ENCODE results near the gene TOP1.

Gene TOP1

DNA sequence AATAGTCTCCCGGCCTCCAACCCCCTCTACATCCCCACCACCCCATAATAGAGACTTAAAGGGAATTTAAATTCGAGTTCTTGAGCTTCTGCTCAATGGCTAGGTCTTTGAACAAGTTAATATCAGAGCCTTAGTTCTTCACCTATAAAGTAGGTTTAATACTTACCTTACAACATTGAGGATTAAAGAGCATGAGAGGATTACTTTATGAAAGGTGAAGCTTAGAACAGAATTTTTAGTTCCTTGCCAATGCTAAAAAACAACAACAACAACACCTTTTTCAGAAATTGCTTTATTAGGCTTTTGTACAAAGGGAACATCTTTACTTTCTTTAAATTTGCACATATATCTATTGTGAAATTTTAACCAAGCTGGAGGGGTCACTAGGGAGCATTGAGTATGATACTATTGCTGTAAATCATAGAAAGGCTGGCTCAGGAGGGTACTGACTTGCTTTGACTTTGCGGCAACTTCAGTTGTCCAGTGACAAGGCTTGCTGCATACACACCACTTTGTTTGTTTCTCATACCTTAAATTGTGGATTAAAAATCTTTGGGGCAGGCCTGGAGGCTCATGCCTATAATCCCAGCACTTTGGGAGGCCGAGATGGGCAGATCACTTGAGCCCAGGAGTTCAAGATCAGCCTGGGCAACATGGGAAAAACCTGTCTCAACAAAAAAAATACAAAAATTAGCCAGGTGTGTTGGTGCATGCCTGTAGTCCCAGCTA lies 9.7 kb downstream of the TOP1 start:
- DNase-seq: no peak

DNA sequence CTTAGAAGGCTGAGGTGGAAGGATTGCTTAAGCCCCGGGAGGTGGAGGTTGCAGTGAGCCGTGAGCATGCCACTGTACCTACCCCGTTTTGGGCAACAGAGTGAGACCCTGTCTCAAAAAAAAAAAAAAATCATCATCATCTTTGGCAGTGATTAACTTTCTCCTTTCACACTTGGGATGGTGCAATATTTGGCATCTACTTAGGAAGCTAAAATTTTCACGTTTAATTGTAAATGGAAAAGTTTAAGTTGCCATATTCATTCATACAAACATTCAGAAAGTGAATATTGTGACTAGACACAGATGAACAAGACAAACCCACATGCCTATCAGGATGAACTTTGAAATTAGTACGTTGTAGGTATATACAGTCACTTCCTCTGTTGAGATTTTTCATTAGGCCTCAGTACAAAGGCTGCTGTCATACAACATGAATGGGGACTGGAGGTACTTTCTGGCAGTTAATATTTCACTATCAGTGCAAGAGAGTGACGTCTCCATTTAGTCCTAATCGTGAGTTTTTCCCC lies 10.3 kb downstream of the TOP1 start:
- no peak for DNase-seq

DNA sequence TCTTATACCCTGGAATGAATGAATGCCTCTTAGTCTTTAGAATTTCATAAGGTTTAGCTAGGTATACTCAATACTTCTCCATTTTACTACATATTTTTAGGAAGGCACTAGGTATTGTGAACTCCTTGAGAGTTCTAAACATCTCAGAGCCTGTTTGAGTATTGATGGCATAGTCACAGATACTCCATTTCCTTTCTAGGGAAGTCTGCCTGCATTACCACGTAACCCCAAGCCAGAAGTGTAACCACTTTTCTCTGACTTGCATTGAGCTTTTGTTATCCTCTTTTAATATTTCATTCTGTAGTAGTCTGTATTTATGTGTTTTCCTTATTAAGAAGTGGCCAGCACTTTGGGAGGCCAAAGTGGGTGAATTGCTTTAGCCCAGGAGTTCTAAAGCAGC lies 12.2 kb downstream of the TOP1 start:
- DNase-seq: no peak

DNA sequence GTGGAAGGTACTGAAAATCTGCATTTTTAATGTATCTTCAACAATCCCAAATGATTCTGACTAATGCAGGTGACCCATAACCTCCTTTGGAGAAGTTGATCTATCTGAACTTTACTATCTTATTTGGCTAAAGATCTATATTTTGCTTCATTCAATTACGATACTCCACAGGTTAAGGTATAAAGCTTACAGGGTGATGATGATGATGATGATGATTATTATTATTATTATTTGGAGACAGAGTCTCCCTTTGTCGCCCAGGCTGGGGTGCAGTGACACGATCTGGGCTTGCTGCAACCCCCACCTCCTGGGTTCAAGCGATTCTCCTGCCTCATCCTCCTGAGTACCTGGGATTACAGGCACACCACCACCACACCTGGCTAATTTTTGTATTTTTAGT lies 13.1 kb downstream of the TOP1 start:
- DNase-seq: no peak

DNA sequence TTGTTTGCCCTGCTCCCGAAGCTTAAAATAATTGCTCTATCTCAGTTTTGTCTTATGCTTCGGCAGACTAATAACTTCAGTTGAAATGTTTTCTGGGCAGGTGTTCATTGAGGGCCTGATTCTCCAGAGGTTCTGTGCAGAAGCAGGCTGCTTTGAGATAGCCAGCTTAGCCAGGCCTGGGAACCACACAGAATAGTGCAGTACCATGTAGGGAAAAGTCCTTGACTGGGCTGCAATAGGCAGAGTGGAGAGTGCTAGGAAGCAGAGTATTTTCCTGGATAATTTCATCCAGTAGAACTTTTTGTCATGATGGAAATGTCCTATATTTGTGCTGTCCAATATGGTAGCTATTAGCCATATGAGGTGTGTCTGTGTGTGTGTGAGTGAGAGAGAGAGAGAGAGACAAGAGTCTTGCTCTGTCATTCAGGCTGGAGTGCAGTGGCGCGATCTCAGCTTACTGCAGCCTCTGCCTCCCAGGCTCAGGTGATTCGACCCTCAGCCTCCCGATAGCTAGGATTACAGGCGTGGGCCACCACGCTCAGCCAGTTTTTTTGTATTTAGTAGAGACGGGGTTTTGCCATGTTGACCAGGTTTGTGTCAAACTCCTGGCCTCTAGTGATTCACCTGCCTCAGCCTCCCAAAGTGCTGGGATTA lies 15.9 kb downstream of the TOP1 start:
- no peak for DNase-seq

DNA sequence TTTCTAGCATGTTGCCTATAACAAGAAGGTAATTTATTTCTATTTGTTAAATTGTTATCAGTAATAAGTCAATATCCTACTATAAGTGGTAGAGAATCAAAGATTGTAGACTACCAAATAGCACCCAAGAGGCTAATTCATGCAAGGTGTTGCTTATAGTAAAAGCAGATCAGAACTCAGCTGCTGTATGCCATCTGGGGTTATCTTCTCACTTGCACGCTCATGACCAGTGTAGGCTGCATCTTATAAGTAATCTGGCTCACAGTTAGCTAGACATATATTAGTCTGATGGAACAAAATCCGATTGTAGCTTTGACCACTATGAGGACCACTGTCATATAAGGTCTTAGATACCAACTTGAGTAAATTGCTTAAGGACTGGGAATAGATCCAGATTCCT lies 17.0 kb downstream of the TOP1 start:
- DNase-seq: no peak

DNA sequence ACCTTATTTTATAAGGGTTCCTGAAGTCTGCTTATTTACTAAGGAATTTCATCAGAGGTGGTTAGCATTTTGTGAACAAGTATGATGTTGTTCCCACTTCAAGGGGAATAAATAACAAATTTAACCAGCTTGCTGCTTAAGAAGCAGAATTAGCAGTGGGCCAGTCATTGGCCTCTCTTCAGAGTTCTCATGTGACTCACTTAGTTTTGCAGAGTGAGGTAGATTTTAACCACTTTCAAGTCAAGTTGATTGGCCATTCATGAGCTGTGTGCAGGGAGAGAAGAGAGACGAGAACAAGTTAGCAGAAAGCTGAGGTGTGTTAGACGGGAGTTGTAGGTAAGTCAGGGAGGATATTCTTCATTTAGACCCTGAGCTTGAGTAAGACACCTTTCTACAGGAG lies 18.1 kb downstream of the TOP1 start:
- no peak for DNase-seq

DNA sequence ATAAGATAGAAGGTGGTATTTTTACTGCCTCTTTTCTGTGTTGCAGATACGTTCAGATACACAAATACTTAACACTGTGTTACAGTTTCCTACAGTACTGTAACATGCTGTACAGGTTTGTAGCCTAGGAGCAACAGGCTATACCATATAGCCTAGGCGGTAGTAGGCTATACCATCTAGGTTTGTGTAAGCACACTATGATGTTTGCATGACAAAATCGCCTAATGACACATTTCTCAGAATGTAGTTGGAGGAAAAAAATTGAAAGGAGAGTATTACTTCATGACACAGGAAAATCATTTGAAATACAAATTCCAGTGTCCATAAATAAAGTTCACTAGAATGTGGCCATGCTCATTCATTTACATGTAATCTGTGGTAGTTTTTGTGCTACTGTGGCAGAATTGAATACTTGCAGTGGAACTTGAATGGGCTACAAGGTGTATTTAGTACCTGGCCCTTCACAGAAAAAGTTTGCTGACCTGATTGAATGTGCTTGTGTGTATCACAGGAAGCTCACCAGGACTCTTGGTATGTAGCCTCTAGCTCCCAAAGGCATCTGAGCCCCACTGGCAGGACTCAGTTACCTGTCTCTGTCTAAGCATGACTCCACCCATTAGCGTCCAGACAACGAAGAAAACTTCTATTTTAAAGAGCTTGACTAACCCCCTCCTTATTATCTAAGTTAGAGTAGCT lies 18.8 kb downstream of the TOP1 start:
- no peak for DNase-seq

DNA sequence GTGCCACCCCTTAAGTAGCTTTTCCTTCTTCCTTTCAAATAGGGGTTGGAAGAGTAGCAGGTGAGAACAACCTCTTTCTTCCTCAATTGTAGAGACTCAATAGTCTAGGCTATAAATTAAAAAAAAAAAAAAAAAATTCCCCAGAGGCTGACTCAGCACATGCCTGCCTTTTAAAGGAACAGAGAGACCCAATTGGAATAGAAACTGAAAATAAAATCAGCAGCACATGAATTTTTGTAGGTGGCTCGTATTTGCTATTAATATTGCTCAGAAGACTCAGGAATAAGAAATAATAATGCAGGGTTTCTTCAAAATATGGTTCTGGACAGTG lies 19.3 kb downstream of the TOP1 start:
- DNase-seq: no peak

DNA sequence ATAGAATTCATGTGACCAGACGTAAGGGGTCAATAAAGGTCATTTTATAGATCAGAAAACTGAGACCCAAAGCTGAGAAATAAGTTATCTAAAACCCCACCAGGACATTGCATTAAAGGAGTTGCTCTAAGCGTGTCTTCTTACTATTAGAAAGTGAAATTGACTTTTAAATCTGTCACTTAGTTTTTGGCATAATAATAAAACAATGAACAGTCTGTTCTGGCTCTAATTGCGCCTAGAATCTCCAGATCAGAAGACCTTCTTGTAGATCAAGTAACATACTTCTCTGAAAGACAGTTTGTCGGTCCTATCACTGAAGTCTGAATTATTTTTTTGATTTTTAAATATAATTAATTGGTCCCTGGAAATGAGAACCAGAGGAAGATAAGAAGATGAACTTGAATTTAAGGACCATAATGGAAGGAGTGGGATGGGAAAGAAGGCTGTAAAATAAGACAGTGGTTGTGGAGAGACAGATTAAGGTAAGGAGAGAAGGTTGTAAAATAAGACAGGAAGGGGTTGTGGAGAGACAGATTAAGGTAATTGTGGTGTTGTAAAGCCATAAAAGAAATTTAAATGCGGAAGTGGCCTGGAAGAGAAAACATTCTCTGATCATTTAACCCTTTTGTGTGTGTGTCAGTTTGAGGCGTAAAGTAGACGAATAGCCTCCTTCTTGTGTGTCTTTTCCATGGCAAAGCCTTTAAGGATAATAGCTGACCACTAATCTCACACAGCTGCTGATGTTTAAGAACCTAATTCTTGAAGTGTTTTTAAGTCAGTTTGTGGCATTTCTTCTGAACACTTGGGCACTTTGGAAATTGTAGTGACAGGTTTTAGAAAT lies 20.1 kb downstream of the TOP1 start:
- no peak for DNase-seq

DNA sequence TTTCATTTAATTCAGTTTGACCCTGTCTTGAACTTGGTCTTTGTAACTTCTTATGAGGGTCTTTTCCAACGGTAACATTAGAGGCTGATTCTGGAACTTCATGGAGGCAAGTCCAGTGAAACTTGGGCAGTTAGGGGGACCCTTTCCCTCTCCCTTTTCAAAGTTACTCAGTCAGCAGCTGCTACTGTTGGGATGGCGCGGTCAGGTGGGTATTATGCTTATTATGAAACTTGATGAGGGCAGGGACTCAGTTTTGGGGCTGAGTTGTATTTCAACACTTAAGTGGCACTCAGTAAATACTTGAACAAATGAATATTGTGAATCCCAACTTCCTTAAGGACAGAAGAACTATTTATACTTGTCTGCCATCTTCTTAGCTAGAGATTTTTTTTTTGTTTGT lies 20.8 kb downstream of the TOP1 start:
- DNase-seq: no peak

DNA sequence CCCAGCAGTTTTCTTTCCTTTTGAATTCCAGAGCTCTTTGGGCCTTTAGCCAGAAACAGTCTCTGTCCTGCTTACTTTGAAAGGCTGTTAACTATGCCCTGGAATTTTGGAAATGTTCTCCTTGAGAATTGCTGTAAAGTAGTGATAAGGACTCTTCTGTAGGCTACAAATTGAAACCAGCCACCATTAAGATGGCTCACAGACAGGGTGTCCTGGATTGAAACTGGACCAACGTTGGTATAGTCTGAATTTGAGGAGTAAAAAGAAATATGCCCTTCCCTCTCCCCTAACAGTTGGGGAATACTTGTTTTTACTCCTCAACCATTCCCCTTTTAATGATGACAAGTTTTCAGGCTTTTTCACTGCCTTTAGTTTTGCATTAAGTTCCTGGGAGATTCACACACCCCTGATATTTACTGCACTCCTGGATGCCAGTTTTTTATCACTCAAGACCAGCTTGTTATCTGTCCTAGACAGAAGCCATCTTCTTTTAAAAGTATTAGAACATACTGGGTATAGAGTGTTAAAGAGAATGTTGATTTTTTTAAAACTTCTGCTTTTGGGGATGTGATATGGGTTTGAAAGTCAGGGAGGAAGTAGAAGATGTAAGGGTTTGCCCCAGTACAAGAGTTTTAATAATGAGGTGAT lies 21.9 kb downstream of the TOP1 start:
- no peak for DNase-seq

DNA sequence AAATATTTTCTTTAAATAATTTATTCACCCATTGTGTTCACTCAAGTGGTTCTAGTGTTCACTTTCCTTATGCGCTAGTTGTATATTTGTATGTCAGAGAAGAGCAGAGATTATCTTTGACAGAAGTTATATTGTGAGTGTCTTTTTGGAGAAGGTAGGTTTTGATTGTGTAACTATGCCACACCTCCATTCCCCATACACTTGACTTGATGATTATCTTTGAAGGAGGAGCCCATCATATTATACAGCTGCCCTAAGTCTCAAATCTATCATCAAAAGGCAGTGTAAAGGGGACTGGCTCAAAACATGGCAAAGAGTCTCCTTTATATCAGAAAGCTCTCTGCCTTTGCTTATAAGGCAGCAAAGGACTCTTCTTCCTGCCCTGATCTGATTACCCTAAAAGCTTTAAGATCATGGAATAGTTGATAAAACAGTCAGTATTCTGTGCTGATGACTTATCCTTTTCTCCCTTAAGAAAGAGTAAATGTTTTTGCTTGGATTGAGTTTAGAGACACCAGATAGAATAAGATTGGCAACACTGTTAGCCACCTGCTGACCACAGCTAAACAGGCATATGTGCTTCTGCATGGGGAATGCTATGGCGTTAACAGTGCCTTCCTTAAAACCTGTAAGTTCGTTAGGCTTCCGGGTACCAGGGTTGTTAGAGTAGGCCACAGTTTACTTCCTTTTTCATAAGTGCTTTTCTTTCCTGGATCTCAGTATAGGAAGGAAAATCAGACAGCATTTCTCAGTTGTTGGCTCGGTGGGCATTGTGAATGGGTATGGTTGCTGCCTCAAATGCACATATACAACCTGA lies 22.6 kb downstream of the TOP1 start:
- DNase-seq: no peak

DNA sequence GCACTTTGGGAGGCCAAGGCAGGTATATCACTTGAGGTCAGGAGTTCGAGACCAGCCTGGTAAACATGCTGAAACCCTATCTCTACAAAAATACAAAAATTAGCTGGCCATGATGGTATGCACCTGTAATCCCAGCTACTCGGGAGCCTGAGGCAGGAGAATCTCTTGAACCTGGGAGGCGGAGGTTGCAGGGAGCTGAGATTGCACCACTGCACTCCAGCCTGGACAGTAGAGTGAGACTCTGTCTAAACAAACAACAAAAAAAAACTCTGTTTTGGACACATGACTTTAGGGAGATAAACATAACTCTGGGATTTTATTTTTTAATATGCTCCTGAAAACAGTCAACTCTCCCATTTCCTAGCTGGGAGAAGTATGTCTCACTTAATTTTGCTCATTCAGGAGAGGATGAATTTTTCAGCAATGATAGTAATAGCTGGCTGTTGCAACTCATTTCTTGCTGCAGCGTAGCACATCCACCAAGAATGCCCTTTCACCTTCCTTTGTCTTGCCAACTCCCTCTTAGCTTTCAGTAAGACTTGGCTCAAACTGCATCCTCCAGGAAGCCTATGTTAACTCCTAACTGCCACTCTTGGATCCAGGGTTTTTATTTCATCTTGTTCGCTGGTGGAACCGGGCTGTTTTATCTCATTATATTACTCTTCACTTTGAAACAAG lies 24.3 kb downstream of the TOP1 start:
- DNase-seq: no peak

DNA sequence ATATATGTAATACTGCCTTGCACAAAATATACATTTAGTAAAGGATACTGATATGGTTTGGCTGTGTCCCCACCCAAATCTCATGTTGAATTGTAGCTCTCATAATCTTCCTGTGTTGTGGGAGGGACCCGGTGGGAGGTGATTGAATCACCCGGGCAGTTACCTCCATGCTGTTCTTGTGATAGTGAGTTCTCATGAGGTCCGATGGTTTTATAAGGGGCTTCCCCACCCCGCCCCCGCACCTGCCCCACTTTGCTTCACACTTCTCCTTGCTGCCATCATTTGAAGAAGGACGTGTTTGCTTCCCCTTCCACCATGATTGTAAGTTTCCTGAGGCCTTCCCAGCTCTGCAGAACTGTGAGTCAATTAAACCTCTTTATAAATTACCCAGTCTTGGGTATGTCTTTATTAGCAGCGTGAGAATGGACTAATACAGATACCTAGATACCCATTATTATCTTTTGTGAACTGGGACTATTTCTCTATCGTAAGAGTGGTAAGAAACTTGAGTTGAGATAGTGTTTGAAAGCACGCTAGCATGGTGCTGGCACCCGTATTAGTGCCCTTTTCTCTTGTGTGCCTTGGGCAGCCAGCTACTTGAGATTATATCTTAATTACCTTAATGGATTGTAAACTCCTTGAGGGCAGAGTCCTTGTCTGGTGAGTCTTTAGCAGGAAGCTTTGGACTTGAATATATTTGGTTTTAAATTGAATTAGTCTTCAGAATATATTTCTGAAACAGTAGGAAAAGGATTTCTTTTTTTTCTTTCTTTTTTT lies 25.6 kb downstream of the TOP1 start:
- DNase-seq: no peak

DNA sequence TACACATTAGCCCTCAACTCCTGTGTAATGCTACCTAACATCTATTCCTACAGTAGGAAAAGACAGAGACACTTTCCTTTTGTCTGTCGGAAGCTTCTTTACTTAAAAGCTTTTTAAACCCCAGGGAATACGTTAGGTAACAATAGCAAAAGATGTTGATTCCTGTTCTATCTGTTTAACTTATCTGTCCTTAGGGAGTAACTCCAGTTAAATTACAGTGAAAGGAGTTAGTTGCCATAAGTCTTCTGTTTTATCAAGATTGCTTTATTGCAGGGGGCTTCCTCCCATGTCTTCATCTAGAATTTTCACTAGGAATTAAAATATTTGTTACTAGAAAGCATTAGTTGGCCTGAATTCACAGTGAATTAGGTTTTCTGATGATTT lies 26.2 kb downstream of the TOP1 start:
- no peak for DNase-seq

DNA sequence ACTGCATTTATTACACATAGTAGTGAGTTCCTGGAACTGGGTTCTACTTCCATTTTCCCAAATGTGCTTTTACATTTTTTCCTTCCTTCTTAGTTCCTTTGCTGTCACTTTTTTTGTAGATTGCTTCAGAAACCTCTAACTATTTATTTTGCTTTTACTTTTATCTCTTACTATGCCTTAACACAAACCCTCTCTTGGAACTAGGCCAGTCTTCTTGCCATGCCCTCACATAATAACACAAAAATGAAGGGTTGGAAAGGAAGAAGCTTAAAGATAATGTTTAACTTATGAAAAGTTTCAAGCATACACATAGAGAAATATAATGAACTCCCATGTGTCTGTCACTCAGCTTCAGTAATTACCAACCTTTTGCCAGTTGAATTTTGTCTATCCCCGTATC lies 27.1 kb downstream of the TOP1 start:
- DNase-seq: no peak

DNA sequence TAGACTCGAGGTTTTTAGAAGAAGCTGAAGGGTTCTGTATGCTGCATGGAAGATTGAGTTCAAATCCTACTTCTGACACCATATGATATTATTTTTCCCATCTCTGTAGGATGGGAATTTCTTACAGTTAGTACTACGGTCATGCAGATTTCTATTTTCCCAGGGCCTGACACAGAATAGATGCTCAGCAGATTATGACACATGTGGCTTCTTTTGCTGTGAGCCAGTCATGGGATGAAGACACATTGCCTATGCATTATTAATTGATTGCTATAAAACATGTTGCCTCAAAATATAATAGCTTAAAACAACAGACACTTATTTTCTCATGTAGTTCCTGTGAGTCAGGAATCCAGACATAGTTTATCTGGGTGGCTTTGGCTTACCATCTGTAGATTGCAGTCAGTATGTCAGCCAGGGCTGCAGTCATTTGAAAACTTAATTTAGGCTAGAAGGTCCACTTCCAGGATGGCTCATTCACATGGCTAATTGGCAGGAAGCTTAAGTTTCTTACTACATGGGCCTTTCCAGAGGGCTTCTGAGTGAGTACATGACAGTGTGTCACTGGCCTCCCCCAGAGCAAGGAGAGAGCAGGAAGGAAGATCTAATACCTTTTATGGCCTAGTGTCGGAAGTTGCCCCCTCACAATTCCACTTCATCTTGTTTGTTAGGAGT lies 29.5 kb downstream of the TOP1 start:
- DNase-seq: no peak

DNA sequence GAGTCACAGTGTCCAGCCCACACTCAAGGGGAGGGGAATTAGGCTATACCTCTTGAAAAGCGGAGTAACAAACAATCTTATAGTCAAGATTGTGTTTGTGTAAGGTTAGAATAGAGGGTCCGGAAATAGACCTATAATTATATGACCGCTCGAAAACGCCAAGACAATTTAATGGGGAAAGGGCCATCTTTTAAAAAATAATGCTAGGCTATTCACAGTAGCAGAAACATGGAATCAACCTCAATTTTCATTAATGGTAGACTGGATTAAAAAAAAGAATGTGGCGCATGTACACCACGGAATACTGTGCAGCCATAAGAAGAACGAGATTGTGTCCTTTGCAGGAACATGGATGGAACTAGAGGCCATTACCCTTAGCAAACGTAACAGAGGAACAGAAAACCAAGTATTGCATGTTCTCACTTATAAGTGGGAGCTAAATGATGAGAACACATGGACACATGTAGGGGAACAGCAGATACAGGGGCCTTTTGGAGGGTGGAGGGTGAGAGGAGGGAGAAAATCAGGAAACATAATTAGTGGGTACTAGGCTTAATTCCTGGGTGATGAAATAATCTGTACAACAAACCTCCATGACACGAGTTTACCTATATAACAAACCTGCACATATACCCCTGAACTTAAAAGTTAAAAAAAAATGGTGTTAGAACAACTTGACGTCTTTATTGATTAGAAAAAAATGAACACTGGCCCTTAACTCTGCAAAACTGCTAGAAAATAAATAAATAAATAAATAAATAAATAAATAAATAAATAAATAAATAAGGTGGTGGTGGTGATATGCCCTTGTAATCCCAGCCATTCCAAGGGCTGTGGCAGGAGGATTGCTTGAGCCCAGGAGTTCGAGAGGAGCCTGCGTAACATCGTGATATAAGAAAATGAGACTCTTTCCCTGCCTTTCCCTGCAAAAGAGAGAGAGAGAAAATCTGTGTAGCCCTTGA lies 30.3 kb downstream of the TOP1 start:
- DNase-seq: no peak

Measured in NCI-H146 (cell line).